IMR-90 (cell line): Measurements from ENCODE around the gene PKHD1. TPM values are rescaled to one million over a fixed set of nuclear protein-coding genes. Genes with fewer than 3 reads are reported as not detected.

Experiments
- ATAC-seq: fragments of 200-7000 bp; cut with Tn5 transposase; 2 replicates; pipeline ENCODE4 v1.9.1; 2020; ENCODE audit warnings: low read depth, mild to moderate bottlenecking, moderate library complexity
- BruUV-seq: library from RNA; stranded (reverse); fragments of 400-500 nt; replicated peaks from 2 replicates; lab custom pipeline; 2021; lab: Mats Ljungman, UMichigan
- CTCF ChIA-PET: fragments of 300-600 bp; formaldehyde crosslinking; extraction: SDS; loops from one replicate; lab custom pipeline; 2021; ENCODE audit warnings: antibody characterized with exemption; lab: Yijun Ruan, JAX
- POLR2A ChIA-PET: fragments of 300-600 bp; sonication (Branson Sonifier 250); formaldehyde crosslinking; loops from one replicate; lab custom pipeline; 2022; ENCODE audit warnings: antibody characterized with exemption; ENCODE audit not compliant: unreplicated experiment; lab: Charles Lee
- DNase-seq: peaks from one replicate; pipeline ENCODE4 v3.0.0; 2013
- H2AFZ ChIP-seq: replicated peaks from 2 replicates; pipeline ENCODE3; 2013; ENCODE audit warnings: low read length, mild to moderate bottlenecking; ENCODE audit not compliant: poor library complexity
- H2AK5ac ChIP-seq: 2 replicates; pipeline ENCODE4 v1.6.1; 2013; ENCODE audit warnings: low read depth, low read length, inconsistent platforms
- H2AK9ac ChIP-seq: replicated peaks from 2 replicates; pipeline ENCODE3; 2013; ENCODE audit warnings: mild to moderate bottlenecking, low read depth, low read length, moderate library complexity; ENCODE audit not compliant: poor library complexity
- H2BK120ac ChIP-seq: 2 replicates; pipeline ENCODE4 v1.6.1; 2013; ENCODE audit warnings: low read depth, low read length, inconsistent platforms
- H2BK15ac ChIP-seq: 3 replicates; pipeline ENCODE4 v1.6.1; 2013; ENCODE audit warnings: low read depth, low read length, inconsistent platforms
- H2BK20ac ChIP-seq: 2 replicates; pipeline ENCODE4 v1.6.1; 2013; ENCODE audit warnings: low read depth, mild to moderate bottlenecking, inconsistent platforms, low read length, moderate library complexity
- H2BK5ac ChIP-seq: 2 replicates; pipeline ENCODE4 v1.6.1; 2013; ENCODE audit warnings: mild to moderate bottlenecking, low read depth, low read length, inconsistent platforms; ENCODE audit not compliant: poor library complexity, severe bottlenecking
- H3K14ac ChIP-seq: replicated peaks from 2 replicates; pipeline ENCODE4 v1.6.1; 2013; ENCODE audit warnings: low read depth, low read length, inconsistent platforms
- H3K18ac ChIP-seq: 2 replicates; pipeline ENCODE4 v1.6.1; 2013; ENCODE audit warnings: low read depth, low read length, control low read depth
- H3K23ac ChIP-seq: 2 replicates; pipeline ENCODE4 v1.6.1; 2013; ENCODE audit warnings: low read depth, low read length, inconsistent platforms
- H3K27ac ChIP-seq: 2 replicates; pipeline ENCODE4 v1.5.1; 2013; ENCODE audit warnings: mild to moderate bottlenecking, control low read depth, low read length; ENCODE audit not compliant: insufficient read depth
- H3K27me3 ChIP-seq: 2 replicates; pipeline ENCODE4 v1.6.1; 2013; ENCODE audit warnings: low read length; ENCODE audit not compliant: control insufficient read depth, insufficient read depth
- H3K36me3 ChIP-seq: 2 replicates; pipeline ENCODE4 v1.6.1; 2013; ENCODE audit warnings: low read length, mixed read lengths; ENCODE audit not compliant: control insufficient read depth, insufficient read depth
- H3K4ac ChIP-seq: 2 replicates; pipeline ENCODE4 v1.6.1; 2013; ENCODE audit warnings: low read depth, low read length, inconsistent platforms
- H3K4me1 ChIP-seq: 2 replicates; pipeline ENCODE4 v1.6.1; 2013; ENCODE audit warnings: low read length, mixed read lengths; ENCODE audit not compliant: control insufficient read depth, insufficient read depth
- H3K4me2 ChIP-seq: 2 replicates; pipeline ENCODE4 v1.6.1; 2013; ENCODE audit warnings: low read depth, mild to moderate bottlenecking, control low read depth, low read length, moderate library complexity
- H3K4me3 ChIP-seq: 2 replicates; pipeline ENCODE4 v1.5.1; 2013; ENCODE audit warnings: low read depth, mild to moderate bottlenecking, control low read depth, low read length, moderate library complexity; ENCODE audit not compliant: insufficient read depth
- H3K56ac ChIP-seq: 2 replicates; pipeline ENCODE4 v1.6.1; 2013; ENCODE audit warnings: low read length, inconsistent platforms; ENCODE audit not compliant: insufficient read depth; ENCODE audit errors: extremely low read depth
- H3K79me1 ChIP-seq, 2 experiments: 2 replicates each; pipeline ENCODE4 v1.6.1; 2013; ENCODE audit warnings: low read length in 2 of 2, inconsistent platforms in 1 of 2, low read depth in 1 of 2
- H3K9ac ChIP-seq: 2 replicates; pipeline ENCODE4 v1.6.1; 2013; ENCODE audit warnings: low read depth, low read length, control low read depth
- H3K9me1 ChIP-seq: 2 replicates; pipeline ENCODE4 v1.6.1; 2013; ENCODE audit warnings: low read length, inconsistent platforms; ENCODE audit not compliant: insufficient read depth
- H3K9me3 ChIP-seq: 2 replicates; pipeline ENCODE4 v1.6.1; 2013; ENCODE audit warnings: low read length; ENCODE audit not compliant: control insufficient read depth, insufficient read depth
- H4K20me1 ChIP-seq: 2 replicates; pipeline ENCODE4 v1.6.1; 2013; ENCODE audit warnings: low read length, inconsistent platforms; ENCODE audit not compliant: insufficient read depth
- H4K5ac ChIP-seq: 2 replicates; pipeline ENCODE4 v1.6.1; 2013; ENCODE audit warnings: mild to moderate bottlenecking, low read depth, low read length, control low read depth
- H4K8ac ChIP-seq, 2 experiments: 2 replicates each; pipeline ENCODE4 v1.6.1; 2013; ENCODE audit warnings: low read depth in 2 of 2, low read length in 2 of 2, control low read depth in 1 of 2, inconsistent platforms in 1 of 2
- H4K91ac ChIP-seq: 2 replicates; pipeline ENCODE4 v1.6.1; 2013; ENCODE audit warnings: low read depth, low read length, inconsistent platforms; ENCODE audit not compliant: insufficient read depth
- CEBPB ChIP-seq: IDR thresholded peaks from 2 replicates; pipeline ENCODE4 v1.6.1; 2012; ENCODE audit warnings: low read depth, low read length, improper control_type of control experiment
- CHD1 ChIP-seq: IDR thresholded peaks from 2 replicates; pipeline ENCODE4 v1.6.1; 2012; ENCODE audit warnings: low read depth, low read length, improper control_type of control experiment
- CTCF ChIP-seq: conservative IDR thresholded peaks from 2 replicates; pipeline ENCODE4 v1.5.1; 2012; ENCODE audit warnings: mild to moderate bottlenecking, low read depth, low read length, improper control_type of control experiment
- ELK1 ChIP-seq: fragments of 150-350 bp; IDR thresholded peaks from 2 replicates; pipeline ENCODE4 v1.6.1; 2016; ENCODE audit warnings: low read depth, mild to moderate bottlenecking, low read length, moderate library complexity, borderline replicate concordance
- FOS ChIP-seq: fragments of 150-350 bp; IDR thresholded peaks from 2 replicates; pipeline ENCODE4 v1.6.1; 2016; ENCODE audit warnings: low read depth, low read length
- MAFK ChIP-seq: IDR thresholded peaks from 2 replicates; pipeline ENCODE4 v1.6.1; 2012; ENCODE audit warnings: low read depth, low read length, improper control_type of control experiment
- MAZ ChIP-seq: IDR thresholded peaks from 2 replicates; pipeline ENCODE4 v1.6.1; 2012; ENCODE audit warnings: low read depth, mild to moderate bottlenecking, low read length, improper control_type of control experiment, moderate library complexity, borderline replicate concordance
- NFE2L2 ChIP-seq: fragments of 150-350 bp; IDR thresholded peaks from 2 replicates; pipeline ENCODE4 v1.6.1; 2016; ENCODE audit warnings: low read depth, mild to moderate bottlenecking, low read length
- RAD21 ChIP-seq: IDR thresholded peaks from 2 replicates; pipeline ENCODE4 v1.6.1; 2012; ENCODE audit warnings: low read length, improper control_type of control experiment
- RCOR1 ChIP-seq: IDR thresholded peaks from 2 replicates; pipeline ENCODE4 v1.6.1; 2012; ENCODE audit warnings: mild to moderate bottlenecking, low read length, improper control_type of control experiment; ENCODE audit not compliant: insufficient replicate concordance
- RFX5 ChIP-seq: IDR thresholded peaks from 2 replicates; pipeline ENCODE4 v1.8.0; 2012; ENCODE audit warnings: low read depth, mild to moderate bottlenecking, low read length, moderate library complexity
- SMC3 ChIP-seq: fragments of 150-350 bp; IDR thresholded peaks from 2 replicates; pipeline ENCODE4 v1.6.1; 2016; ENCODE audit warnings: low read depth, mild to moderate bottlenecking, antibody characterized with exemption, low read length, moderate library complexity
- USF2 ChIP-seq: fragments of 150-350 bp; IDR thresholded peaks from 2 replicates; pipeline ENCODE4 v1.6.1; 2017; ENCODE audit warnings: mild to moderate bottlenecking, antibody characterized with exemption, low read length, low read depth
- WGBS, 2 experiments: methylation state at CpG; one replicate each; pipeline versions ENCODE4 v1.1.5 to v1.1.7; 2013; ENCODE audit warnings: missing lambda C conversion rate in 2 of 2; ENCODE audit not compliant: insufficient read length in 1 of 2; ENCODE audit errors: extremely low coverage in 2 of 2; 5-methylcytosine and 5-hydroxymethylcytosine counted together
- dilution Hi-C: fragments of 300-500 bp; cut with HindIII; formaldehyde crosslinking; loops from one replicate; pipeline ENCODE4 v1.14.3; 2018; ENCODE audit warnings: low sequenced_read_pairs; ENCODE audit not compliant: unreplicated experiment
- in situ Hi-C: fragments of 300-500 bp; cut with MboI; formaldehyde crosslinking; loops from 3 replicates; pipeline ENCODE4 v1.14.3; 2019; ENCODE audit warnings: low sequenced_read_pairs, inconsistent platforms, mixed read lengths
- intact Hi-C: fragments of 100-400 bp; cut with micrococcal nuclease; formaldehyde crosslinking; loops from 2 replicates; pipeline ENCODE4 v1.10.0; 2022
- polyA plus RNA-seq, 3 experiments: library from polyadenylated mRNA; depleted of rRNA; stranded (reverse); fragments of >200 nt; gene quantifications; 2 replicates each; pipeline ENCODE4 v1.2.3, GENCODE V29; 2012; ENCODE audit warnings: low replicate concordance in 1 of 3
- total RNA-seq: library from RNA; depleted of rRNA; stranded (reverse); fragments of >200 nt; gene quantifications from 2 replicates; pipeline ENCODE4 v1.2.3, GENCODE V29; 2012

PKHD1 gene
- total and polyA plus RNA-seq, 2 of the 4 experiments (the other 2 are of a cell fraction) = not detected

GRCh38 chr6:51812231-51812630, 275.2 kb downstream of the PKHD1 start:
- H2AFZ ChIP-seq = no peak overlapping the region
- H2BK5ac ChIP-seq = no peak overlapping the region

More at GRCh38 chr6:51812231-51812630, 275.2 kb downstream of the PKHD1 start:
- WGBS, 2 experiments = no CpG with 5 or more reads among the region's 1 CpG
- no peak for ATAC-seq
- ChIA-PET POLR2A (no interaction called here), CTCF (no interaction called here)
- Histone ChIP-seq H3K14ac (no peak overlapping the region), H3K4me2 (no peak overlapping the region), H3K18ac (no peak overlapping the region), H4K8ac (no peak overlapping the region), H4K20me1 (no peaks in the 10 kb centered on the region), H2BK120ac (no peak overlapping the region), H3K27ac (no peak overlapping the region), H3K23ac (no peak overlapping the region), H2BK15ac (no peak overlapping the region), H4K5ac (no peak overlapping the region), H2AK5ac (no peak overlapping the region), H3K9me3 (no peaks in the 10 kb centered on the region), H3K36me3 (no peaks in the 10 kb centered on the region), H3K4me1 (no peaks in the 10 kb centered on the region), H4K91ac (no peak overlapping the region), H3K4me3 (no peak overlapping the region), H3K9me1 (no peaks in the 10 kb centered on the region), H2BK20ac (no peak overlapping the region), H3K4ac (no peak overlapping the region), H3K9ac (no peak overlapping the region), H2AK9ac (no peak overlapping the region), H3K27me3 (no peaks in the 10 kb centered on the region), H3K79me1 (no peaks in the 10 kb centered on the region), H3K56ac (no peak overlapping the region)
- dilution Hi-C loops (no loop called here), in situ Hi-C loops (no loop called here), intact Hi-C loops (no loop called here)
- DNase-seq = no peak
- no TSS peak for BruUV-seq
- TF ChIP-seq NFE2L2 = no peak
- no peak for TF ChIP-seq RFX5
- no peak for TF ChIP-seq MAZ
- TF ChIP-seq USF2 = no peak
- TF ChIP-seq RAD21 = no peak
- TF ChIP-seq FOS = no peak
- no peak for TF ChIP-seq CHD1
- no peak for TF ChIP-seq CEBPB
- TF ChIP-seq RCOR1 = no peak
- TF ChIP-seq CTCF = no peak
- no peak for TF ChIP-seq SMC3
- no peak for TF ChIP-seq MAFK
- no peak for TF ChIP-seq ELK1
